HepG2 (cell line): Measurements from ENCODE around the gene CCN6. TPM values are rescaled to one million over a fixed set of nuclear protein-coding genes. Genes with fewer than 3 reads are reported as not detected.

ENCODE experiments used
- ATAC-seq: fragments of 200-7000 bp; cut with Tn5 transposase; 3 replicates; pipeline ENCODE4 v1.9.1; 2020; ENCODE audit warnings: mild to moderate bottlenecking, moderate library complexity
- BruUV-seq: library from RNA; stranded (reverse); fragments of 400-500 nt; replicated peaks from 2 replicates; lab custom pipeline; 2021; lab: Mats Ljungman, UMichigan
- CTCF ChIA-PET: fragments of 300-600 bp; formaldehyde crosslinking; extraction: SDS; loops from one replicate; lab custom pipeline; 2021; ENCODE audit warnings: low total read pairs, inconsistent platforms, low intra/inter-chr PET ratio; lab: Yijun Ruan, JAX
- POLR2A ChIA-PET: fragments of 350-600 bp; sonication (Branson Sonifier 250); formaldehyde crosslinking; loops from one replicate; lab custom pipeline; 2020; ENCODE audit warnings: antibody characterized with exemption, inconsistent platforms; lab: Yijun Ruan, JAX
- DNase-seq: peaks from one replicate; pipeline ENCODE4 v3.0.0-alpha.2; 2015; ENCODE audit warnings: low spot score
- FAIRE-seq: peaks from 3 replicates; lab custom pipeline; 2011; peaks lifted over from hg19 to GRCh38; lab: Jason Lieb, UNC
- H2AFZ ChIP-seq: one replicate; pipeline ENCODE4 v1.6.1; 2011; ENCODE audit warnings: low read length, inconsistent platforms
- H3K27ac ChIP-seq: fragments of 300-600 bp; 3 replicates; pipeline ENCODE4 v1.8.0; 2011; ENCODE audit warnings: mixed run types, mild to moderate bottlenecking, mixed read lengths, low read length, inconsistent platforms; ENCODE audit not compliant: insufficient read depth; ENCODE audit errors: extremely low read length
- H3K27me3 ChIP-seq, 2 experiments: fragments of 200-600 bp in 1 of 2; 2 replicates in 1 of 2; 3 replicates in 1 of 2; pipeline versions ENCODE4 v1.6.0 to v1.8.0; 2011; ENCODE audit warnings: low read length in 2 of 2, mild to moderate bottlenecking in 2 of 2, moderate library complexity in 2 of 2, inconsistent platforms in 1 of 2; ENCODE audit not compliant: insufficient read depth in 2 of 2, control insufficient read depth in 1 of 2
- H3K36me3 ChIP-seq, 2 experiments: fragments of 200-600 bp in 1 of 2; replicated peaks in 1 of 2; 2 replicates in 1 of 2; 3 replicates in 1 of 2; pipeline versions ENCODE4 v1.5.1 to v1.8.0; 2011; ENCODE audit warnings: low read length in 2 of 2, inconsistent platforms in 1 of 2; ENCODE audit not compliant: insufficient read depth in 2 of 2, control insufficient read depth in 1 of 2
- H3K4me1 ChIP-seq: 2 replicates; pipeline ENCODE4 v1.5.1; 2012; ENCODE audit warnings: low read length, inconsistent platforms; ENCODE audit not compliant: insufficient read depth
- H3K4me2 ChIP-seq: 2 replicates; pipeline ENCODE4 v1.6.0; 2011; ENCODE audit warnings: low read depth, low read length, inconsistent platforms
- H3K4me3 ChIP-seq, 3 experiments: fragments of 200-600 bp in 1 of 3; sonication (generic), shearing (Covaris generic) in 1 of 3; replicated peaks in 1 of 3; 2 replicates each; pipeline ENCODE4 v1.5.1; 2011 to 2016; ENCODE audit warnings: low read length in 3 of 3, inconsistent platforms in 2 of 3, low read depth in 2 of 3, mild to moderate bottlenecking in 2 of 3, control low read depth in 1 of 3, mixed read lengths in 1 of 3; ENCODE audit not compliant: insufficient read depth in 1 of 3
- H3K79me2 ChIP-seq: one replicate; pipeline ENCODE4 v1.6.1; 2011; ENCODE audit warnings: low read length, inconsistent platforms; ENCODE audit not compliant: insufficient read depth
- H3K9ac ChIP-seq: 2 replicates; pipeline ENCODE4 v1.6.0; 2011; ENCODE audit warnings: mild to moderate bottlenecking, low read depth, low read length, inconsistent platforms; ENCODE audit not compliant: insufficient read depth
- H3K9me3 ChIP-seq: 2 replicates; pipeline ENCODE4 v1.5.1; 2012; ENCODE audit warnings: mild to moderate bottlenecking, low read length
- H4K20me1 ChIP-seq: 2 replicates; pipeline ENCODE4 v1.6.0; 2011; ENCODE audit warnings: inconsistent platforms, mild to moderate bottlenecking, low read length, moderate library complexity; ENCODE audit not compliant: insufficient read depth
- HMGXB3 ChIP-seq: sonication (generic); formaldehyde crosslinking; IDR thresholded peaks from 2 replicates; pipeline ENCODE4 v1.4.0; 2020; ENCODE audit warnings: missing genetic modification reagents, borderline replicate concordance
- KAT7 ChIP-seq: IDR thresholded peaks from 2 replicates; pipeline ENCODE4 v1.6.1; 2018; ENCODE audit warnings: borderline replicate concordance, missing compliant biosample characterization
- PHF5A ChIP-seq: IDR thresholded peaks from one replicate; pipeline ENCODE4 v1.6.1; 2018; ENCODE audit warnings: low read depth, missing genetic modification reagents; ENCODE audit not compliant: unreplicated experiment
- RBM39 ChIP-seq: fragments of 200-400 bp; formaldehyde crosslinking; IDR thresholded peaks from one replicate; pipeline ENCODE4 v1.6.1; 2018; ENCODE audit warnings: antibody characterized with exemption, mild to moderate bottlenecking, low read depth, low read length; ENCODE audit not compliant: poor library complexity, severe bottlenecking
- SALL1 ChIP-seq: sonication (generic); formaldehyde crosslinking; IDR thresholded peaks from 2 replicates; pipeline ENCODE4 v1.8.0; 2022; ENCODE audit warnings: mild to moderate bottlenecking, missing genetic modification reagents
- ZKSCAN8 ChIP-seq: IDR thresholded peaks from 2 replicates; pipeline ENCODE4 v1.6.1; 2016; ENCODE audit warnings: borderline replicate concordance, missing genetic modification reagents, missing compliant biosample characterization
- ZNF337 ChIP-seq: sonication (generic); formaldehyde crosslinking; IDR thresholded peaks from 2 replicates; pipeline ENCODE4 v1.5.1; 2020; ENCODE audit warnings: missing genetic modification reagents, low read depth, mild to moderate bottlenecking, borderline replicate concordance
- ZNF451 ChIP-seq: sonication (generic); formaldehyde crosslinking; IDR thresholded peaks from 2 replicates; pipeline ENCODE4 v1.5.0; 2020; ENCODE audit warnings: mild to moderate bottlenecking, missing genetic modification reagents
- ZNF773 ChIP-seq: sonication (generic); formaldehyde crosslinking; IDR thresholded peaks from 2 replicates; pipeline ENCODE4 v1.4.0; 2020; ENCODE audit warnings: missing genetic modification reagents, borderline replicate concordance
- WGBS: methylation state at CpG from one replicate; pipeline ENCODE4 v1.1.6; 2017; ENCODE audit warnings: low lambda C conversion rate; 5-methylcytosine and 5-hydroxymethylcytosine counted together
- in situ Hi-C: cut with HindIII; loops from 2 replicates; pipeline ENCODE4 v1.10.0; 2017; ENCODE audit warnings: low pct_unique_long_range_greater_than_20kb; ENCODE audit not compliant: extremely low pct_ligation_motif_present
- intact Hi-C: fragments of 100-400 bp; cut with micrococcal nuclease; formaldehyde crosslinking; loops from one replicate; pipeline ENCODE4 v1.10.0; 2022; ENCODE audit not compliant: unreplicated experiment
- polyA plus RNA-seq, 8 experiments: library from polyadenylated mRNA; depleted of rRNA in 3 of 8; stranded (reverse) in 7 of 8; unstranded in 1 of 8; fragments of >200 nt; fragmentation: Illumina TruSeq in 4 of 8; extraction: Trizol in 4 of 8; gene quantifications; 2 replicates each; pipeline versions ENCODE4 v1.2.1 to v1.2.3, GENCODE V29; 2011 to 2016; ENCODE audit warnings: low read depth in 4 of 8, missing spikeins in 1 of 8, mixed read lengths in 1 of 8; ENCODE audit not compliant: insufficient read depth in 1 of 8
- total RNA-seq, 5 experiments: library from RNA; depleted of rRNA; stranded (reverse); fragments of >200 nt; fragmentation: Illumina TruSeq; extraction: Trizol; gene quantifications; 2 replicates each; pipeline ENCODE4 v1.2.3, GENCODE V29; 2016; ENCODE audit warnings: low read depth in 1 of 5

Gene CCN6
- total and polyA plus RNA-seq, 2 of the 13 experiments (the other 11 are each of a cell fraction or from before 2014, with no cell fraction given): not detected

- DNase-seq (no peak), FAIRE-seq (no peak), ATAC-seq (no peak)
- no peak overlapping the region for H3K4me2 ChIP-seq
- no peak overlapping the region for H3K27ac ChIP-seq
- no peaks in the 10 kb centered on the region for H3K79me2 ChIP-seq
- H3K4me1 ChIP-seq: peaks cover 4% of the 10 kb centered on the region; the same call in 1 of the 2 replicates
- no peaks in the 10 kb centered on the region for H4K20me1 ChIP-seq
- ChIA-PET POLR2A (no interaction called here), CTCF (no interaction called here)
- in situ Hi-C loops: no loop called here
- no TSS peak for BruUV-seq
- H2AFZ ChIP-seq: no peak overlapping the region
- WGBS: 39% methylated on average over 2 of the region's 2 CpGs
- no peak overlapping the region for H3K4me3 ChIP-seq
- intact Hi-C loops: no loop called here
- no peak overlapping the region for H3K9ac ChIP-seq
- no peaks in the 10 kb centered on the region for H3K36me3 ChIP-seq
- no peak for TF ChIP-seq ZNF451 (CRISPR knock-in tag)
- no peaks in the 10 kb centered on the region for H3K9me3 ChIP-seq
- H3K27me3 ChIP-seq: peaks cover 0 to 3% of the 10 kb centered on the region in 2 experiments; a peak in 3 of 5 replicates
Observed at GRCh38 chr6:112039431-112039770, 14.5 kb upstream of the CCN6 start.

GRCh38 chr6:112040956-112041355 lies 12.9 kb upstream of the CCN6 start:
- Histone ChIP-seq H3K9me3 (no peaks in the 10 kb centered on the region), H3K79me2 (no peaks in the 10 kb centered on the region), H3K9ac (no peak overlapping the region), H3K4me1 (peaks cover 4% of the 10 kb centered on the region; the same call in 1 of the 2 replicates), H2AFZ (no peak overlapping the region), H3K27me3 (peaks cover 0 to 3% of the 10 kb centered on the region in 2 experiments; a peak in 2 of 5 replicates), H3K4me3 (no peak overlapping the region), H3K27ac (no peak overlapping the region), H3K36me3 (no peaks in the 10 kb centered on the region), H3K4me2 (no peak overlapping the region), H4K20me1 (no peaks in the 10 kb centered on the region)
- TF ChIP-seq SALL1 (CRISPR knock-in tag) (no peak), RBM39 (no peak), ZNF773 (CRISPR knock-in tag) (no peak), ZNF337 (CRISPR knock-in tag) (no peak), KAT7 (CRISPR knock-in tag) (no peak), PHF5A (CRISPR knock-in tag) (no peak), ZKSCAN8 (CRISPR knock-in tag) (no peak), HMGXB3 (CRISPR knock-in tag) (no peak)
- ChIA-PET CTCF (interaction anchor here (0.9 kb wide), 1 partner anchor 331 kb away, joined by 3 read pairs; no protein-coding TSS in a partner anchor), POLR2A (no interaction called here)
- intact Hi-C loops: no loop called here
- no peak for ATAC-seq
- WGBS: 32% methylated on average over 1 of the region's 1 CpG
- BruUV-seq: no TSS peak
- FAIRE-seq: no peak
- in situ Hi-C loops: no loop called here
- no peak for DNase-seq
